Neural progenitor cell (in vitro differentiated cells): ENCODE data around the gene XYLT1. TPM values are rescaled to one million over a fixed set of nuclear protein-coding genes. Genes with fewer than 3 reads are reported as not detected.
A peak's percentile ranks its signal among the peaks of the same experiment; 100 is the strongest.

ENCODE experiments used
- DNase-seq: peaks from one replicate; pipeline ENCODE4 v3.0.0-alpha.2; 2016; ENCODE audit warnings: low spot score
- H2AFZ ChIP-seq: fragments of 200-600 bp; sonication (generic); replicated peaks from 2 replicates; pipeline ENCODE4 v1.6.1; 2016; ENCODE audit warnings: antibody characterized with exemption
- H3F3A ChIP-seq: fragments of 200-600 bp; sonication (generic); 2 replicates; pipeline ENCODE4 v1.6.1; 2016; ENCODE audit warnings: antibody characterized with exemption, low read depth
- H3K27ac ChIP-seq: fragments of 200-600 bp; sonication (generic); 2 replicates; pipeline ENCODE4 v1.5.1; 2016; ENCODE audit warnings: mild to moderate bottlenecking
- H3K27me3 ChIP-seq: fragments of 200-600 bp; sonication (generic); 2 replicates; pipeline ENCODE4 v1.6.1; 2016; ENCODE audit warnings: mild to moderate bottlenecking, moderate library complexity
- H3K36me3 ChIP-seq: fragments of 200-600 bp; sonication (generic); 2 replicates; pipeline ENCODE4 v1.5.1; 2016
- H3K4me1 ChIP-seq: fragments of 200-600 bp; sonication (generic); 2 replicates; pipeline ENCODE4 v1.6.1; 2016; ENCODE audit warnings: mixed run types
- H3K4me2 ChIP-seq: fragments of 200-600 bp; sonication (generic); 2 replicates; pipeline ENCODE4 v1.6.1; 2016
- H3K4me3 ChIP-seq: fragments of 200-600 bp; sonication (generic); 2 replicates; pipeline ENCODE4 v1.5.1; 2016
- H3K79me2 ChIP-seq: fragments of 200-600 bp; sonication (generic); 2 replicates; pipeline ENCODE4 v1.6.1; 2016; ENCODE audit warnings: low read depth
- H3K9ac ChIP-seq: fragments of 200-600 bp; sonication (generic); 2 replicates; pipeline ENCODE4 v1.6.1; 2016
- H3K9me3 ChIP-seq: fragments of 200-600 bp; sonication (generic); 2 replicates; pipeline ENCODE4 v1.5.1; 2016; ENCODE audit warnings: low read depth
- H4K20me1 ChIP-seq: fragments of 200-600 bp; sonication (generic); 2 replicates; pipeline ENCODE4 v1.6.1; 2016; ENCODE audit warnings: low read depth
- H3K27ac Mint-ChIP-seq: 3 replicates; pipeline ENCODE4 v1.8.0; 2021; ENCODE audit warnings: mixed read lengths
- H3K27me3 Mint-ChIP-seq: 2 replicates; pipeline ENCODE4 v1.8.0; 2022; ENCODE audit warnings: low read depth, mild to moderate bottlenecking, inconsistent platforms, moderate library complexity, mixed read lengths; ENCODE audit not compliant: insufficient read depth
- H3K36me3 Mint-ChIP-seq: 3 replicates; pipeline ENCODE4 v1.8.0; 2021; ENCODE audit warnings: mixed read lengths
- H3K4me1 Mint-ChIP-seq: 3 replicates; pipeline ENCODE4 v1.8.0; 2021; ENCODE audit warnings: mixed read lengths
- H3K4me3 Mint-ChIP-seq: 3 replicates; pipeline ENCODE4 v1.8.0; 2021; ENCODE audit warnings: mild to moderate bottlenecking, moderate library complexity, mixed read lengths
- H3K9me3 Mint-ChIP-seq: 3 replicates; pipeline ENCODE4 v1.8.0; 2020; ENCODE audit warnings: mixed read lengths
- CTCF ChIP-seq: fragments of 200-600 bp; sonication (generic); IDR thresholded peaks from 2 replicates; pipeline ENCODE4 v1.5.1; 2017; ENCODE audit warnings: antibody characterized with exemption, mild to moderate bottlenecking
- EZH2 ChIP-seq: fragments of 200-600 bp; sonication (generic); IDR thresholded peaks from 2 replicates; pipeline ENCODE4 v1.6.1; 2017; ENCODE audit warnings: antibody characterized with exemption, mild to moderate bottlenecking, moderate library complexity
- EZH2phosphoT487 ChIP-seq: fragments of 200-600 bp; sonication (generic); IDR thresholded peaks from 2 replicates; pipeline ENCODE4 v1.6.1; 2017; ENCODE audit warnings: antibody characterized with exemption
- total RNA-seq: library from RNA; depleted of rRNA; stranded (reverse); fragments of >200 nt; gene quantifications from 2 replicates; pipeline ENCODE4 v1.2.3, GENCODE V29; 2015; ENCODE audit warnings: low replicate concordance

The XYLT1 gene
- total RNA-seq, 1 donor from 2014 or later, result 5.9 TPM

- no peaks in the 10 kb centered on the region for H3K27me3 ChIP-seq
- Mint-ChIP-seq H3K9me3 (peaks cover 5% of the 10 kb centered on the region), H3K4me3 (no peak overlapping the region), H3K36me3 (peaks cover 4% of the 10 kb centered on the region), H3K27ac (no peak overlapping the region), H3K27me3 (peaks cover 5% of the 10 kb centered on the region), H3K4me1 (peaks cover 59% of the 10 kb centered on the region)
- no peak overlapping the region for H2AFZ ChIP-seq
- H3K79me2 ChIP-seq, result no peaks in the 10 kb centered on the region
- no peak for DNase-seq
- no peak overlapping the region for H3K27ac ChIP-seq
- H4K20me1 ChIP-seq, result no peaks in the 10 kb centered on the region
- H3K4me1 ChIP-seq, result peaks cover 33% of the 10 kb centered on the region
- H3K4me3 ChIP-seq, result no peak overlapping the region
- H3K36me3 ChIP-seq, result no peaks in the 10 kb centered on the region
- H3K9me3 ChIP-seq, result no peaks in the 10 kb centered on the region
- H3K9ac ChIP-seq, result no peak overlapping the region
- peaks cover 16% of the 10 kb centered on the region for H3F3A ChIP-seq
- no peak for TF ChIP-seq CTCF
- TF ChIP-seq EZH2, result no peak
- TF ChIP-seq EZH2phosphoT487, result no peak
- H3K4me2 ChIP-seq, result no peak overlapping the region
These were observed 62.5 kb downstream of the XYLT1 start for GRCh38 chr16:17408296-17408695.

- Histone ChIP-seq H3K9ac (no peak overlapping the region), H2AFZ (no peak overlapping the region), H3K4me3 (no peak overlapping the region), H4K20me1 (no peaks in the 10 kb centered on the region), H3K27me3 (no peaks in the 10 kb centered on the region), H3K79me2 (no peaks in the 10 kb centered on the region), H3K36me3 (no peaks in the 10 kb centered on the region), H3K27ac (no peak overlapping the region), H3K9me3 (no peaks in the 10 kb centered on the region), H3F3A (peaks cover 16% of the 10 kb centered on the region), H3K4me2 (no peak overlapping the region), H3K4me1 (peaks cover 26% of the 10 kb centered on the region)
- no peak for DNase-seq
- H3K36me3 Mint-ChIP-seq, result peaks cover 4% of the 10 kb centered on the region
- TF ChIP-seq EZH2phosphoT487, result no peak
- TF ChIP-seq CTCF, result no peak
- no peak for TF ChIP-seq EZH2
- H3K27ac Mint-ChIP-seq, result no peak overlapping the region
- H3K9me3 Mint-ChIP-seq, result peaks cover 5% of the 10 kb centered on the region
- H3K4me3 Mint-ChIP-seq, result no peak overlapping the region
- peaks cover 55% of the 10 kb centered on the region for H3K4me1 Mint-ChIP-seq
- peaks cover 5% of the 10 kb centered on the region for H3K27me3 Mint-ChIP-seq
These were observed 63.4 kb downstream of the XYLT1 start for GRCh38 chr16:17407321-17407720.

- Histone ChIP-seq H3K9ac (no peak overlapping the region), H3K4me2 (no peak overlapping the region), H3K9me3 (no peaks in the 10 kb centered on the region), H3K4me3 (no peak overlapping the region), H3K79me2 (no peaks in the 10 kb centered on the region), H3K4me1 (peaks cover 17% of the 10 kb centered on the region), H3K36me3 (no peaks in the 10 kb centered on the region), H3F3A (peaks cover 16% of the 10 kb centered on the region), H3K27me3 (no peaks in the 10 kb centered on the region), H2AFZ (no peak overlapping the region), H4K20me1 (no peaks in the 10 kb centered on the region), H3K27ac (no peak overlapping the region)
- TF ChIP-seq EZH2phosphoT487, result no peak
- no peak for TF ChIP-seq CTCF
- no peak for TF ChIP-seq EZH2
- Mint-ChIP-seq H3K27ac (peak overlapping the region; percentile 60), H3K4me3 (no peak overlapping the region), H3K27me3 (peaks cover 2% of the 10 kb centered on the region), H3K9me3 (peaks cover 3% of the 10 kb centered on the region), H3K36me3 (peaks cover 2% of the 10 kb centered on the region), H3K4me1 (peaks cover 48% of the 10 kb centered on the region)
- DNase-seq, result no peak
These were observed 65.6 kb downstream of the XYLT1 start for GRCh38 chr16:17404941-17405689.
